GM23248 (cell line): Measurements from ENCODE around the gene OR9A2.

ENCODE experiments used
- EZH2 ChIP-seq: fragments of 200-600 bp; sonication (generic); IDR thresholded peaks from 2 replicates; pipeline ENCODE4 v1.6.1; 2018; ENCODE audit warnings: antibody characterized with exemption, mild to moderate bottlenecking; ENCODE audit not compliant: insufficient read depth, poor library complexity, severe bottlenecking
- EZH2phosphoT487 ChIP-seq: fragments of 200-600 bp; sonication (generic); IDR thresholded peaks from 2 replicates; pipeline ENCODE4 v1.6.1; 2018; ENCODE audit warnings: antibody characterized with exemption, moderate library complexity, mild to moderate bottlenecking, low read depth; ENCODE audit not compliant: insufficient read depth

DNA sequence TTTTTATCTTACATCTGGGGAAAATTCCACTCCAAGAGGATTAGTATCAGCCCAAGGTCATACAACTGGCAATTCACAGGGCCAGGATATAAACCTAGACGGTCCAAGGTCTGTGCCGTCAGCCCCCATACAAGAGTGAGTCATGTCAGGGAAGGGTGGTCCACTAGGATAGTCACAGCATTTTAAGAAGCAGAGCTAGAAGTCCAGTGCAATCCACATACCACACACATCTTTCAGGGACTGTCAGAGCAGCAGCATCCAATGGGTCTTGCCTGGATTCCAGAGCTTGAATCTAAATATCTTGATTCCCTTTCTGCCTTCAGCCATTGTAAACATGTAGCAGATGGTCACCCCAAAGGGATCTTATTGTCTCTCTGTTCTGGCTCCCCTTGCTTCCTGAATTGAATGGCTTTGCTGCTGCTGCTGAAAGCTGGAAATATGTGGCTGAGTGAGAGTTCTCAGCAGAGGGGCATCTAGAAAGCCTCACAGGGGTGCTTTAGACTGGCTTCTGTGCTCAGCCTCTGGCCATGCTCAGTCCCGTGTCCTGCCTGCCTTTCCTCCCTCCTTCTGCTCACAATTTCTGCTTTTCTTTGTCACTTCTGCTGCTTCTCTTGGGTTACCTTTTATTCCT lies 15.3 kb upstream of the OR9A2 start:
- no peak for TF ChIP-seq EZH2
- TF ChIP-seq EZH2phosphoT487: no peak
